ENCODE measurements around the gene GALNT10. TPM values are rescaled to one million over a fixed set of nuclear protein-coding genes. Genes with fewer than 3 reads are reported as not detected.

GALNT10 gene
- total and polyA plus RNA-seq, 3 donors from 2014 or later = 15.7 to 19.3 (median 17.2) TPM

DNA sequence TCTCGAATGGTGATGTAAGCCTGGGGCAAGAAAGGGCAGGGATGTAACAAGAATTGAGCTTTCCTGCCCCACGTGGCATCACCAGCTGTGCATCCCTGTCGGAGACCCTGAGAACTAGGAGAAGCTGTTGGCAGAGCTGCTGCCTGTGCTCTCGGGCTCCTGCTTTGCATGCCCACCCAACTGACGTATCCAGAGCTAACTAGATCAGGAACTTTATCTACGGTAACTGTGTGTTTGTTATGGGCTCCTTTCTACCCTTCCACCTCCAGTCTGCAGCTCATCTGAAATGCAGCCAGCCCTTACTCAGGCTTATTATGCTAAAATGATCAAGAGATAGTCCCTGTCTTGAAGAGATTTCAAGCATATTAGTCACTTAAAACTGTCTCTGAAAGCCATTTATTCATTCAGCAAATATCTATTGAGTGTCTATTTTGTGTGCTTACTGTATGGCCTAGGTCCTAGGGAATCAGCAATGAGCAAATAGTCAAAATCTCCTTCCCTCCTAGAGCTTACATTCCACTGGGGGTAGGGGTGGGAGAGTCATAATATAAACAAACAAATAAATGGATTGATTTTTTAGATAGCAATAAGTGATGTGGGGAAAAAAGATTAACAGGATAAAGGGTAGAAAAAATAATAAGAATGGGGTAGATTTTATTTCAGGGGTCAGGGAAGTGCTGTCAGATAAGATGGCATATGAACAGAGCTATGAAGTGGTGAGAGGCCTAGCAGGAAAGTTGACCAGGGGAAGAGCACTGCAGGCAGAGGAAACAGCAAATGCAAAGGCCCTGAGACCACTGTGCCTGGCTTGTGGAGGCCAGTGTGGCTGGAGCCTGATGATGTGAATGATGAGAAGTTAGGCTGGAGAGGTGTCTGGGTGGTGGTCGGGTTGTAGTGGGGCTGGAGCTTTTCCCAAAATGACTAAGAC is 118.2 kb downstream of the GALNT10 start:
- Histone ChIP-seq H3K27ac (no peak overlapping the region), H3K36me3 (ENCODE audit: low read depth, missing control alignments) (no peaks in the 10 kb centered on the region), H3K27me3 (no peaks in the 10 kb centered on the region), H3K9me3 (no peaks in the 10 kb centered on the region), H3K4me1 (no peaks in the 10 kb centered on the region), H3K4me3 (no peak overlapping the region)
- TF ChIP-seq POLR2A (IDR thresholded peaks at IDR 0.05) = no peak
- TF ChIP-seq, protein P1, sequence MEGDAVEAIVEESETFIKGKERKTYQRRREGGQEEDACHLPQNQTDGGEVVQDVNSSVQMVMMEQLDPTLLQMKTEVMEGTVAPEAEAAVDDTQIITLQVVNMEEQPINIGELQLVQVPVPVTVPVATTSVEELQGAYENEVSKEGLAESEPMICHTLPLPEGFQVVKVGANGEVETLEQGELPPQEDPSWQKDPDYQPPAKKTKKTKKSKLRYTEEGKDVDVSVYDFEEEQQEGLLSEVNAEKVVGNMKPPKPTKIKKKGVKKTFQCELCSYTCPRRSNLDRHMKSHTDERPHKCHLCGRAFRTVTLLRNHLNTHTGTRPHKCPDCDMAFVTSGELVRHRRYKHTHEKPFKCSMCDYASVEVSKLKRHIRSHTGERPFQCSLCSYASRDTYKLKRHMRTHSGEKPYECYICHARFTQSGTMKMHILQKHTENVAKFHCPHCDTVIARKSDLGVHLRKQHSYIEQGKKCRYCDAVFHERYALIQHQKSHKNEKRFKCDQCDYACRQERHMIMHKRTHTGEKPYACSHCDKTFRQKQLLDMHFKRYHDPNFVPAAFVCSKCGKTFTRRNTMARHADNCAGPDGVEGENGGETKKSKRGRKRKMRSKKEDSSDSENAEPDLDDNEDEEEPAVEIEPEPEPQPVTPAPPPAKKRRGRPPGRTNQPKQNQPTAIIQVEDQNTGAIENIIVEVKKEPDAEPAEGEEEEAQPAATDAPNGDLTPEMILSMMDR (IDR thresholded peaks at IDR 0.05) = no peak
- DNase-seq = no peak
- 81 to 92% methylated on average over 7 of the region's 7 CpGs for WGBS, 2 donors
- intact Hi-C loops (cut with DNase I; ENCODE audit: low total_unique reads) = no loop called here

DNA sequence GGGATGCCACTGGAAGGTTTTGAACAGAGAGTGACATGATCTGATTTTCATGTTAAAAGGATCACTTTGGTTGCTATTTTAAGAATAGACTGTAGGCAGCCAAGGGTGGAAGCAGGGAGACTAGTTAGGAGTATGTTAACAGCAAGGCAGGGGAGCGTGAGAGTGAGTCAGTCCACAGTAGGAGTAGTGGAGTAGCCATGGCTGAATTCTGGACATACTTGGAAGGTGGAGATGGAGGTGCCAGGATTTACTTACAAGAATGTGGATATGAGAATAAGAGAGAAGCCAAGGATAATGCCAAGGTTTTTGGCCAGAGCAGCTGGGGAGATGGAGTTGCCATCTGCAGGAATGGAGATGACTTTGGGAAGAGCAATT is 118.8 kb downstream of the GALNT10 start:
- TF ChIP-seq, protein P1 (IDR thresholded peaks at IDR 0.05) = no peak
- TF ChIP-seq POLR2A (IDR thresholded peaks at IDR 0.05) = no peak
- DNase-seq = no peak

DNA sequence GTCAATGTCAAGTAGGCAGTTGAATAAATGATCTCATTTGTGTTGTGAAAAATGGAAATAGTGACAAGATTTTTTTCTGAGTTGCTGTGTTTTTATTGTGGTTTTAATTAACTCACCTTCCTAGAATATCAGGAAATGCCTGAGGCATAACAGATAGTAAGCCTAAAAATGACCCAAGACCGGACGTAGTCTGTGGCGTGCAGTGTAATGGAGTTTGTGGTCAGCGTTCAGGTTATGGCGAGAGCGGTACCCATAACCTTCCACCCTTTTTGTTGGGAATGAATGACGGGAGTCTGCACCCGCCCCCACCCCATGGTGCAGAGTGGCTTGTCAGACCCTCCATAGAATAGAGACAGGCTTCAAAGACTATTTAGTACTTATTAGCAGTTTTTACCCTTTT is 119.3 kb downstream of the GALNT10 start:
- no peaks in the 10 kb centered on the region for H3K4me1 ChIP-seq
- H3K9me3 ChIP-seq = no peaks in the 10 kb centered on the region
- intact Hi-C loops (cut with DNase I; ENCODE audit: low total_unique reads) = no loop called here
- no peaks in the 10 kb centered on the region for H3K36me3 ChIP-seq (ENCODE audit: low read depth, missing control alignments)
- H3K27ac ChIP-seq = no peak overlapping the region
- no peak for DNase-seq
- TF ChIP-seq POLR2A (IDR thresholded peaks at IDR 0.05) = no peak
- TF ChIP-seq, protein P1 (IDR thresholded peaks at IDR 0.05) = no peak
- H3K27me3 ChIP-seq = no peaks in the 10 kb centered on the region
- 83 to 87% methylated on average over 8 of the region's 8 CpGs for WGBS, 2 donors
- H3K4me3 ChIP-seq = no peak overlapping the region

More for the DNA sequence above, 118.8 kb downstream of the GALNT10 start:
- no peak overlapping the region for H3K27ac ChIP-seq
- intact Hi-C loops (cut with DNase I; ENCODE audit: low total_unique reads) = no loop called here
- H3K36me3 ChIP-seq (ENCODE audit: low read depth, missing control alignments) = no peaks in the 10 kb centered on the region
- no peaks in the 10 kb centered on the region for H3K9me3 ChIP-seq
- WGBS, 2 donors = 92 to 96% methylated on average over 1 of the region's 1 CpG
- no peaks in the 10 kb centered on the region for H3K27me3 ChIP-seq
- no peak overlapping the region for H3K4me3 ChIP-seq
- no peaks in the 10 kb centered on the region for H3K4me1 ChIP-seq

DNA sequence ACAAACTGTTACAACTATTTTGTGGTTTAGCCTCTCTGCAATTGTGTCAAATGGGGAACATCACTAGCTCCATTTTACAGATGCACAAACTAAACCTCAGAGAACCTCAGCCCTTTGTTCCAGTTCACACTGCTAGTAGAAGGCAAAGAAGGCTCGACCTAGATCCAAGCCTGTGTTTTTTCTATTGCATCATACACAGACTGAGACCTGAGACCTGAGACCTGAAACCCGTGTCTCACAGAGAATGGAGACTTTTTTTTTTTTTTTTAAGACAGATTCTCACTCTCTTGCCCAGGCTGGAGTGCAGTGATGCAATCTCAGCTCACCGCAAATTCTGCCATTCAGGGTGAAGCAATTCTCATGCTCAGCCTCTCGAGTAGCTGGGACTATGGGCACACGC is 120.8 kb downstream of the GALNT10 start:
- no peaks in the 10 kb centered on the region for H3K27me3 ChIP-seq
- no peak overlapping the region for H3K27ac ChIP-seq
- no peak overlapping the region for H3K4me3 ChIP-seq
- TF ChIP-seq, protein P1 (IDR thresholded peaks at IDR 0.05) = no peak
- TF ChIP-seq POLR2A (IDR thresholded peaks at IDR 0.05) = no peak
- H3K36me3 ChIP-seq (ENCODE audit: low read depth, missing control alignments) = no peaks in the 10 kb centered on the region
- no peaks in the 10 kb centered on the region for H3K9me3 ChIP-seq
- no peak for DNase-seq
- H3K4me1 ChIP-seq = no peaks in the 10 kb centered on the region
- intact Hi-C loops (cut with DNase I; ENCODE audit: low total_unique reads) = no loop called here
- WGBS, 2 donors = 88 to 91% methylated on average over 3 to 5 of the region's 5 CpGs
